GM21737 (cell line): ENCODE results near the gene ABCB8.
"Not testable (repeated sequence)": the region's sequence is repeated elsewhere in the genome, so short reads cannot be mapped to it uniquely, and the experiment has no call there.

Experiments
- ATAC-seq: cut with Tn5 transposase; IDR thresholded peaks from one replicate; pipeline ENCODE4 v1.9.1; 2021; ENCODE audit warnings: mild to moderate bottlenecking, moderate library complexity; ENCODE audit not compliant: unreplicated experiment

ABCB8 gene

GRCh38 chr7:151013733-151014497 is 14.3 kb upstream of the ABCB8 start:
- peak; percentile 41 for ATAC-seq

- ATAC-seq = no peak
These were observed 13.3 kb upstream of the ABCB8 start for GRCh38 chr7:151014950-151015349.

GRCh38 chr7:151015967-151016366 is 12.3 kb upstream of the ABCB8 start:
- no peak for ATAC-seq

- no peak for ATAC-seq
These were observed 11.7 kb upstream of the ABCB8 start for GRCh38 chr7:151016505-151016904.

- ATAC-seq = no peak
These were observed 11.3 kb upstream of the ABCB8 start for GRCh38 chr7:151016942-151017341.

- ATAC-seq = no peak
These were observed 10.8 kb upstream of the ABCB8 start for GRCh38 chr7:151017370-151017952.

GRCh38 chr7:151017953-151018420 is 10.3 kb upstream of the ABCB8 start:
- no peak for ATAC-seq

GRCh38 chr7:151018421-151019129 is 9.7 kb upstream of the ABCB8 start:
- no peak for ATAC-seq

GRCh38 chr7:151019130-151019447 is 9.2 kb upstream of the ABCB8 start:
- no peak for ATAC-seq

- no peak for ATAC-seq
These were observed 8.0 kb upstream of the ABCB8 start for GRCh38 chr7:151020231-151020630.

GRCh38 chr7:151023232-151023631 is 5.0 kb upstream of the ABCB8 start:
- ATAC-seq = no peak

GRCh38 chr7:151024435-151025056 is 3.7 kb upstream of the ABCB8 start, which contains the start of gene ATG9B:
Gene ATG9B (minus strand): TSS chr7:151024494. CDS start chr7:151024423, 71 bp downstream.
- no peak for ATAC-seq

- no peak for ATAC-seq
These were observed 2.2 kb upstream of the ABCB8 start for GRCh38 chr7:151025924-151026671.

- ATAC-seq = not testable (repeated sequence)
These were observed 1.2 kb upstream of the ABCB8 start for GRCh38 chr7:151026771-151027727.

GRCh38 chr7:151027728-151028130 is 521 bp upstream of the ABCB8 start:
- ATAC-seq = not testable (repeated sequence)

- no peak for ATAC-seq
These were observed 775 bp downstream of the ABCB8 start for GRCh38 chr7:151028948-151029501.

GRCh38 chr7:151031011-151031410 is 2.8 kb downstream of the ABCB8 start:
- ATAC-seq = no peak

- no peak for ATAC-seq
These were observed 5.0 kb downstream of the ABCB8 start for GRCh38 chr7:151032936-151033863.
